ENCODE results near the gene NCAPG2.

NCAPG2 gene

DNA sequence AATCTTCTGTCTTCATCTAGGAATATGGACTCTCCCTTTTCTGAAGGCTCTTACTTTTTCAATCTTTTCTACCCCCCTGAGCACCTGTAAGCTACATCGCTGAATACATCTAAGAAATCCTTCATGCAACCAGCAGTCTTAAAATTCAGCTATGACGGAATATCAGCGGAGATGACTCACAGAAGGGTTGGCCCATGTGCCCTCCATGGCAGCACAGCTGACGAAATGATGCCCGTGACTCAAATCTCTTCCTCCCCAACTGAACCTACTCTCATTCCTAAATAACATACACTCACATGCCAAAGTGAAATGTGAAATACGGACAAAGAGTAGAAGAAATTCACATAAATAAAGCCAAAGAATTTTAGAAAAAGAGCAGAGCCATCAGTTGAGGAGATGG lies 30.3 kb upstream of the NCAPG2 start:
- DNase-seq (ENCODE audit: low read depth in 2 of 2), result no peak

DNA sequence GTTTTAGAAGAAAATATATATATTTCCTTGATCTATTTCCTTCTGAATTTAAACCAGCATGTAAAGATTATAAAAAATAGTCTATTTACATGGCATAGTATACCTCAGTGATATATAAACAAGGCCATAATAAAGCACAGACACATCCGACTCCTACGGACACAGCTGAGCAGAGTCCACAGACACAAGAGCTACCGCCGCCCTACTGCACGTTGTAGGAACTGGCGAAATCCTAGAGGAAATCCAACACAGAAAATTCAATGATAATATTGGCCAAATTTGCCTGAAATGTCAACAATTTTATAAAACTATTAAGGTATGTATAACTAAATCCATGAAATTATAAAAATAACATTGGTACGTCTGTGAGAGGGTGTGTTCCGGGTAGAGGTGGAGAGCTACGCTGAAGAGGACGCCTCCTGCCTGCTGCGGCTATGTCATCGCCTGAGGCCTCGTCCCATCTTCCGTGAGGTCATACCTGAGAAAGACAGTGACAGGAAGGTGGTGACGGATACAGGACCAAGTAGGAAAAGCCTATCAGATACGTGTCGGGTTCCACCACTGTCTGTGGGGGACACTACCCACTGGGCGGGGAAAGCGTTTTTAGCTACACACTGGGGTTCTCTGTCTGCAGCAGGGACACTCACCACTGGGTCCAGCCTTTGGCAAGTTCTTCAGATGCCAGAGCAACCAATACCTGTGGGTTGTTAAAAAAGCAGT lies 29.3 kb upstream of the NCAPG2 start:
- no peak for DNase-seq (ENCODE audit: low read depth in 2 of 2)

GRCh38 chr7:158733220-158733519 lies 28.6 kb upstream of the NCAPG2 start:
- DNase-seq (ENCODE audit: low read depth in 2 of 2), result no peak

DNA sequence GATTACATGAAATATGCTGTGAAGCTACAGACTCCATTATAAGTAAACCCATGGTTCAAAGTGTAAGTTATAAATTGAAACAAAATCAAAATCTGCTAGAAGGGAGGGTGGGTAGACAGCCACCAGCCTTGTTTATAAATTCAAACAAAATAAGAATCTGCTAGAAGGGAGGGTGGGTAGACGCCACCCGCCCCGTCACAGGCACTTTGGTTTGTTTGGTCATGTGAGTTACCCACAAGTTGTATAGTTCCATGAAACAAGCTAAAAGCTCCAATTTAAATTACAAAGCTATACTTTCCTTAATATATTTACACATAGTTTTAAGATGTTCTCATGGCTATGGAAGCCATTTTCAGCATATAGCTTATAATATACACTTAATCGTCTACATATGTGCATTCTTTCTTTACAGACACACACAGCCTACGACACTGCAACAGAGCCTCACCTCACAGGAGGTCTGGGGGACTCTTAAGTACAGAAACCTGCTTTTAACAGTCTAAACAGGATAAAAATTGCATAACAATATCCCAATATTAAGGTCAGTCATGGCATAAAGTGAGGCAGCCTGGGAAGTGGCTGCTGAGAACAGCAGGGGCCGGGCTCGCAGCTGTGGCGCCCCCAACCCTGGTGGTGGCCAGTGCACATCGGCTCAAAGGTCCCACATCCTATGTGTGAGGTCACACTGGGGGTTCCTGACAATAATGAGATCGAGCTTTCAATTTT lies 28.1 kb upstream of the NCAPG2 start:
- no peak for DNase-seq (ENCODE audit: low read depth in 2 of 2)

- DNase-seq (ENCODE audit: low read depth in 2 of 2), result no peak
Measured at GRCh38 chr7:158731761-158732160, 27.2 kb upstream of the NCAPG2 start.

GRCh38 chr7:158730383-158731346 lies 26.1 kb upstream of the NCAPG2 start:
- no peak for DNase-seq (ENCODE audit: low read depth in 2 of 2)

GRCh38 chr7:158729646-158730382 lies 25.2 kb upstream of the NCAPG2 start:
- no peak for DNase-seq (ENCODE audit: low read depth in 2 of 2)

- DNase-seq (ENCODE audit: low read depth in 2 of 2), result no peak
Measured at GRCh38 chr7:158728911-158729645, 24.5 kb upstream of the NCAPG2 start.

DNA sequence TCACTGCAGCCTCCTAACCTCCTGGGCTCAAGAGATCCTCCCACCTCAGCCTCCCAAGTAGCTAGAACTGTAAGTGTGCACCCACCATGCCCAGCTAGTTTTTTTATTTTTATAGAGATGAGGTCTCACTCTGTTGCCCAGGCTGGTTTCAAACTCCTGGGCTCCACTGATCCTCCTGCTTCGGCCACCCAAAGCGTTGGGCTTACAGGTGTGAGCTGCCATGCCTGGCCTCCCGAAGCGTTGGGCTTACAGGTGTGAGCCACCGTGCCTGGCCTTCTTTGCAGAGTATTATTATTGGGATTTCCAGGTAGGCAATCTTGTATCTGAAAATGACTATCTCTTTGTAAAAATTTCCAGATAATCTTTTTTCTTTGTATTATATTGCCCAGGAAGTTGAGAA lies 23.1 kb upstream of the NCAPG2 start:
- DNase-seq (ENCODE audit: low read depth in 2 of 2), result no peak

- no peak for DNase-seq (ENCODE audit: low read depth in 2 of 2)
Measured at GRCh38 chr7:158726277-158726807, 21.7 kb upstream of the NCAPG2 start.

- no peak for DNase-seq (ENCODE audit: low read depth in 2 of 2)
Measured at GRCh38 chr7:158725506-158725800, 20.8 kb upstream of the NCAPG2 start.

GRCh38 chr7:158724658-158725505 lies 20.3 kb upstream of the NCAPG2 start:
- no peak for DNase-seq (ENCODE audit: low read depth in 2 of 2)

DNA sequence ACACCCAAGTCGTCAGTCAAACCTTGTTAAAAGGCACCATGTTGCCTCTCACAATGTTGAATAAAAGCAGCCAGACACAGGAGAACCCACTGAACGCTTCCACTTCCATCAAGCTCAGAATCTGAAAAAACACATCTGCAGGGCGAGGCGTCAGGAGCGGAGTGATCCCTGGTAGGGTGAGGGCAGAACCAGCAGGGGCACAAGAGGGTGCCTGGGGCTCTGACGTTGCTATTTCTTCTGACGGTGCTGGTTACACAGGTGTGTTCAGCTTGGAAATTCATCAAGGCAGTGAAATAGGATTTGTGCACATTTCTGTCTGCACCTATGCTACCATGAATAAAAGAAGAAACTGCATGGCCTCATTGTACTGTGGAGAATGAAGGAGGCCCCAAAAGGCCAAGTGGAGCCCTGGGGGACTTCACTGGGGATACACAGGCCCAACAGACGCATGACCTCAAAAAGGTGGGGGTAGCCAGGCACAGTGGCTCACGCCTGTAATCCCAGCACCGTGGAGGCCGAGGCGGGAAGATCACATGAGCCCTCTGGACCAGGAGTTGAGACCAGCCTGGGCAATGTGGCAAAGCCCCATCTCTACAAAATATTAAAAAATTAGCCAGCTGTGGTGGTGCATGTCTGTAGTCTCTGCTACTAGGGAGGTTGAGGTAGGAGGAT lies 19.2 kb upstream of the NCAPG2 start:
- DNase-seq (ENCODE audit: low read depth in 2 of 2), result no peak

- DNase-seq (ENCODE audit: low read depth in 2 of 2), result no peak
Measured at GRCh38 chr7:158723266-158723665, 18.7 kb upstream of the NCAPG2 start.

- DNase-seq (ENCODE audit: low read depth in 2 of 2), result no peak
Measured at GRCh38 chr7:158722574-158723237, 18.1 kb upstream of the NCAPG2 start.

DNA sequence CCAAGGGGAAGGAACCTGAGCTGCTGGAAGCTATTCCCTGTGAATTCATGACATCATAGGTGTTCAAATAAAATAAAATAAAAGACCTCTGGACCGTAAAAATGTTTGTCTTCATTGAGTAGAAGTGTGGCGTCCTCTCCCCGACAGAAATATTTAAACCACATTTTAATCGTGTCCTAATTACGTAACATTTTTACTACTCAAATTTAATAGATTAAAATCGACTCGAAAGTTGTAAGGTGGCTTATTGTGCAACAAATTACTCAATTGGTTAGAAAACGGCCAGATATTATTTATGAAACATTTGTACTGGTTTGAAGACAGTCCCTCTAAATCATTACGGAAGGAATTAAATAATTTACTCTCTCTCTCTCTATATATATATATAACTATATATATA lies 15.5 kb upstream of the NCAPG2 start:
- DNase-seq (ENCODE audit: low read depth in 2 of 2), result no peak

DNA sequence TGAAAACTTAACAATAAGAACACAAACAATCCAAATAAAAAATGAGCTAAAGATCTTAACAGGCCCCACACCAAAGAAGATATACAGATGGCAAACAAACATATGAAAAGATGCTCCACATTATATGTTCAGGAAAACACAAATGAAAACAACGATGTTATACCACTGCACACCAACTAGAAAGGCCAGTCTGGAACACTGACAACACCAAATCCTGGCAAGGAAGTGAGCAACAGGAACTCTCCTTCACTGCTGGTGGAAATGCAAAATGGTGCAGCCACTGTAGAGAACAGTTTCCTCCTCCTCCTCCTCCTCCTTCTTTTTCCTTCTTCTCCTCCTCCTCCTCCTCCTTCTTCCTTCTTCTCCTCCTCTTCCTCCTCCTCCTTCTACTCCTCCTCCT lies 12.2 kb upstream of the NCAPG2 start:
- DNase-seq (ENCODE audit: low read depth in 2 of 2), result no peak

DNA sequence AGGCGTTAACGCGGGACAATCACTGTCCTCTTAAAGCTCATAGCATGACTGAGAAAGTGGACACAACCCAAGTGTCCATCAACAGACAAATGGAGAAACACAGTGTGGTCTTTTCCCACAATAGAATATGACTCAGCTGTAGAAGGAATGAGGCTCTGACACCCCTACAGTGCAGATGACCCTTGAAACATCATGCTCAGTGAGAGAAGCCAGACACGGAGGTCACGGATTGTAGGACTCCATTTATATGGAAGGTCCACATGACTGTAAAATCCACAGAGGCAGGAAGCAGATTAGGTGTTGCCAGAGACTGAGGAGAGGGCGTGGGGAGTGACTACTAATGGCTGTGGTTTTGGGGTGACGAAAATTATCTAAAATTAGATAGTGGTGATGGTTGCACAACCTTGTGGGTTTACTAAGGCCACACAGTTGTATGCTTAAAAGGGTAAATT lies 6.1 kb upstream of the NCAPG2 start:
- no peak for DNase-seq (ENCODE audit: low read depth in 2 of 2)

DNA sequence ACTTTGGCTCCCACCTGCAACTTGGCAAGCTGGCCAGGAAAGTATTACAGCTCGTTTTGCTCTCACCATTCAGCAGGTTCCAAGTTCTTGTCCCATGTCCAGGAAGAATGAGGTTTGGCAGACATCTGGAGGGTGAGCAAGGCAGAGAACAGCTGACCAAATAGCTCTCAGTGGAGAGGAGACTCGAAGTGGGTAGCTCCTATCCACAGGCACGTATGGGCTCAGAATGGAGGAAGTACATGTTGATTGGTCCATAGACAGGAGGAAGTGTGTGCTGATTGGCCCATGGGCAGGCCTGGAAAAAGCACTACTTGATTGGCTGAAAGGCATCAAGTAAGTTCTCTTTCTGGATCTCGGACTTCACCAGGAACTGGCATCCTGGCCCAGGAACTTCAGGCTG lies 3.0 kb upstream of the NCAPG2 start:
- no peak for DNase-seq (ENCODE audit: low read depth in 2 of 2)
